ENCODE measurements around the gene SRPK1.

The SRPK1 gene

DNA sequence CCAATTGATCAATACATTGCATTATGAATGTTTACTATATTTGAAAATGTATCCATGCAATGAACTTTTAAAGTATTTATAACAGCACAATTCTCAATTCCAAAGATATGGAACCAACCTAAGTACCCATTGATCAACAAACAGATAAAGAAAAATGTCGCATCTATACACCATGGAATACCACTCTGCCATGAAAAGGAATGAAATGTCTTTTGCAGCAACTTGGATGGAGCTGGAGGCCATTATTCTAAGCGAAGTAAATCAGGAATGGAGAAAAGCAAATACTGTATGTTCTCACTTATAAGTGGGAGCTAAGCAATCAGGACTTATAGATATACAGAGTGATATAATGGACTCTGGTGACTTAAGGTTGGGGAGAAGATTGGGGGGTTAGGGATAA is 22.9 kb downstream of the SRPK1 start:
- no peak for DNase-seq (ENCODE audit: low read depth)

DNA sequence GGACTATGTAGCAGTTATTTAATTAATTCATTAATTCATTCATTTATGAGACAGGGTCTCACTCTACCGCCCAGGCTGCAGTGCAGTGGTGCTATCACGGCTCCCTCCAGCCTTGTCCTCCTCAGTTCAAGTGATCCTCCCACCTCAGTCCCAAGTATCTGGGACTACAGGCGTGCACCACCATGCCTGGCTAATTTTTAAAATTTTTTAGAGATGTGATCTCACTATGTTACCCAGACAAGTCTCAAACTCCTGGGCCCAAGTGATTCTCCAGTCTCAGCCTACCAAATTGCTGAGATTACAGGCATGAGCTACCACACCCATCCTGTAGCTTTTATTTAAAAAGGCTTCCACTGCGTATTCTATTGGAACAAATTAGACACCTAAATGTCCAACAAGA is 23.4 kb downstream of the SRPK1 start:
- DNase-seq (ENCODE audit: low read depth): no peak

DNA sequence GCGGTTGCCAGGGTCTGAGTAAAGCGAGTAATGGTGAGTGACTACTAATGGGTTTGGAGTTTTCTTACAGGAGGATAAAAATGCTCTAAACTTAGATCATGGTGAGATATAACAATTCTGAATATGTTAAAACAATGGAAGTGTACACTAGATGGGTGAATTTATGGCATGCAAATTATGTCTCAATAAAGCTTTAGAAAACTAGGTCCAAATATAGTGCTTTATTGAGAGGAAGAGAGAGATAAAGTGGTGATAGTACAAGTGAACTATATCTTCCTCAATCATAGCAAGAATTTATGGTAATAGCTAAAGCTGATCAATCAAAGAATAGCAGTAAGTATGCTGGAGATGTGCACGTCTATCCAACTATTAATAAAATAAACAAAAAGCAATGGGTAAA is 23.9 kb downstream of the SRPK1 start:
- DNase-seq (ENCODE audit: low read depth): no peak

DNA sequence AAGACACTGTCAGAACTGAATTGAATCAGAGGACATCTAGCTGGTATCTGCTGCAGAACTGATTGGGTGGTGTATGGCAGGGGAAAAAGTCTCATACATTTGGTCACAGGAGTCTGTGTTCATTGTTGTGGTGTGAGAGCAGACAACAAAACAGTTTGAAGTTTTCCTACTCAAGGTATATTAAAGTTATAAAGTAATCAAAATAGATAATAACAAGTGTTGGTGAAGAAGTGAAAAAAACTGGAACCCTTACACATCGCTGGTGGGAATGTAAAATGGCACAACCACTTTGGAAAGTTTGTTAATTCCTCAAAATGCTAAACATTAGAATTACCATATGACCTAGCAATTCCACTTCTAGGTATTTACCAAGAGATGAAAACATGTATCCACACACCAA is 24.7 kb downstream of the SRPK1 start:
- DNase-seq (ENCODE audit: low read depth): no peak

DNA sequence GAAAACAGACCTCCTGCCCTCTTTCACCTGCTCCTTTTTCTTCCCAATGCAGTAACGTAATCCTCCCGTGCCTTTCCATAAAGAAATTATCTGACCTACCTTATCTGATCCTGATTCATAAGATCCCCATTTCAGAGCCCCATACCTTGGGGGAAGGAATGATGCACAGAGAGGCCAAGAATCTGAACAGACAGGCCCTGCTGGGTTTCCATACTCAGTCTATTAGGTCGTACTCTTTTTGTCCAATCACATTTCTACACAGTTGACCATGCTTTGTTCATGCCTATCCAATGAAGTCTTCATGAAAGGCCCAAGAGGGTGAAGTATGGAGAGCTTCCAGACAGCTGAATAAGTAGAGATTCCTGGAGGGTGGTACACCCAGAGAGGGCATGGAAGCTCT is 25.3 kb downstream of the SRPK1 start:
- DNase-seq (ENCODE audit: low read depth): peak; percentile 14

DNA sequence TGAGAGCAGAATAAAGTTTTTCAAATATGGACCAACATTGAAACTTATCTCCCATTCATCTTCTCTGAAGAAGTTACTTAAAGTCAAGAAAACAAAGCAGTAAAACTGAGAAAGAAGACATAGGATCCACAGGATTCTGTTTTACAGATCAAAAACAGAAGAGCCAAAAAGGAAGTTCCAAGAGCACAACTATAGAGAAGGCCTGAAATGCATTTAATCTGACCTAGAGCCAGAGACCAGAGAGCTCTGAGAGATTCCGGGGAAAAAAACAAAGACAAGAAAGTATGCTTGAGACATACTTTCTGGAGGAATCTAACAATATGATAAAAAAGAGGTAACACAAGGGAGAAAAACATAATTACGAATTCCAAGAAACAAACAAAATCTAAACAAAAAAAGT is 26.1 kb downstream of the SRPK1 start:
- no peak for DNase-seq (ENCODE audit: low read depth)

DNA sequence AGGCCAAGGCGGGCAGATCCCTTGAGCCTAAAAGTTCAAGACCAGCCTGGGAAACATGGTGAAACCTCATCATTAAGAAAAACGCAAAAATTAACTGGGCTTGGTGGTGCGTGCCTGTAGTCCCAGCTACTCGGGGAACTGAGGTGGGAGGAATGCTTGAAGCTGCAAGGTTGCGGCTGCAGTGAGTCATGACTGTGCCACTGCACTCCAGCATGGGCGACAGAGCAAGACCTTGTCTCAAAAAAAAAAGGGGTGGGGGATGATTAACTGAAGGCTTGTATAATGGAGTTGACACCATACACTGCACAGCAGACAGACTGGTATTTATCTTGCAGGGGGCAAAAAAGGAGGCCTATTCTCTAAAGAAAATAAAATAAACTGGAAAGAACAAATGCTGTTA is 27.7 kb downstream of the SRPK1 start:
- DNase-seq (ENCODE audit: low read depth): peak; percentile 33

DNA sequence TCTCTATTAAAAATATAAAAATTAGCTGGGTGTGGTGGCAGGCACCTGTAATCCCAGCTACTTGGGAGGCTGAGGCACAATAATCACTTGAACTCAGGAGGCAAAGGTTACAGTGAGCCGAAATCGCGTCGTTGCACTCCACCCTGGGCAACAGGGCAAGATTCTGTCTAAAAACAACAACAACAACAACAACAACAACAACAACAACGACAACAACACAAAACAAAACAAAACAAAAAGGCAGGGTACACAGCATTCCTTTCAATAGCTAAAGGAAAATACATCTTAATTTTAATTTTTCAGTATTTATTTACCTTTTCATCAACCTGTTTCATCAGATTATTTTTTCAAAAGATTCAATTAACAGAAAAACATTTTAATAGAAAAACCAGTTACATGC is 28.4 kb downstream of the SRPK1 start:
- DNase-seq (ENCODE audit: low read depth): no peak

DNA sequence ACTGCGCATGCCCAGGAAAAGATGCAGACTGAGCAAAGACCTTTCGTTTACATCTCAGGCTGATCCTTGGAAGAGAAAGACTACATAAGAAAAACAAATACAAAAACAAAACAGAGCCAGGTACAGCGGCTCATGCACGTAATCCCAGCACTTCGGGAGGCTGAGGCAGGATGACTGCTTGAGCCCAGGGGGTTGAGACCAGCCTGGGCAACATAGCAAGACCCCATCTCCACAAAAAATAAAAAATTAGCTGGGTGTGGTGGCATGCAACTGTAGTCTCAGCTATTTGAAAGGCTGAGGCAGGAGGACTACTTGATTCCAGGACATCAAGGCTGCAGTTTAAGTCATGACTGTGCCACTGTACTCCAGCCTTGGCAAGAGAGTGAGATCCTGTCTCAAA is 41.7 kb downstream of the SRPK1 start:
- DNase-seq (ENCODE audit: low read depth): no peak

DNA sequence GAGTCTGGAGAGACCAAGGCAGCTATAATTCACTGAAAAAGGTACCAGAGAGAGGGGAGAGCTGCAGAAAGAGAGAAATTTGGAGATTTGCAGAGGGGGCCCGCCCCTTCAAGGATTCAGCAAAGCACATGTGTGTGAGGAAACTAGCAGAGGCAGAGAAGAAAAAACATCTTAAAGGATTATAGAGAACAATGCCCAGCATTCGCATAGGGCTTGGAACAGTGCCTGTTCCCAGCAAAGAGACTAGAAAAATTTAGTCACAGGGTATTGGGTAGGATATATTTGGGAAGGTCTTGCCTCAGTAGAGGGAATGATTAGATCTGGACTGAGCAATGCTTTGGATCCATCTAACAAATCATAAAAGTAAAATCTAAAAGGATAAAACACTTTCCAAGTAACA is 44.0 kb downstream of the SRPK1 start:
- DNase-seq (ENCODE audit: low read depth): peak; percentile 3

DNA sequence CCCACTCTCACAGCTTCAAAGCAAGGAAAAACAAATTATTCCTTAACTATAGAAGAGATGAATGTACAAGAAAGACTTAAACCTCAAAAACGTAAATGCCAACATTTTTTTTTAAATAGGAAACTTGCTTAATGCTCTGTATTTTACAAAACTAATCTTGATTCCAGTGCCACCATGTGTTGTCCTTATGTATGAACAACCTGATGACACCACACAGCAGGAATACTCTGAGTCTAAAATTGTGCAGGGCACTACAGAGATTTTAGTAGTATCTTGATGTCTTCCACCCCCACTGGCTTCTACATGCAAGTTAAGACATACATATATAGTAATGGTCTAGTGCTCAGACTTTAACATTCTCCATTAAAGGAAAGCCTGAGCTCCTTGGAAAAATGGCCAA is 46.2 kb downstream of the SRPK1 start:
- DNase-seq (ENCODE audit: low read depth): no peak

DNA sequence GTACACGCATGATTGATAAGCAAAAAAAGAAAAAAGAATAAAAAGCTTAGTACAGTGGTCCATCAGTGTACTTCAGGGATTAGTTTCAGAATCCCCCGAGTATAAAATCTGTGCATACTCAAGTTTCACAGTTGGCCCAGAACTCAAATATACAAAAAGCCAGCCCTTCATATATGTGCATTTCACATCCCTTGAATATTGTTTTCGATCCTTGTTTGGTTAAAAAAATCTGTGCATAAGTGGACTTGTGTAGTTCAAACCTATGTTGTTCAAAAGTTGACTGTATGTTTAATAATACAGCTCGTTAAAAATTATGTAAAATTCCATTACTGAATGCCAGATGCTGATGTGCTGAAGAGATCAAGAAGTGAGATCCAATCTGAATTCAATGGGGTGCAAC is 61.5 kb downstream of the SRPK1 start:
- no peak for DNase-seq (ENCODE audit: low read depth)

DNA sequence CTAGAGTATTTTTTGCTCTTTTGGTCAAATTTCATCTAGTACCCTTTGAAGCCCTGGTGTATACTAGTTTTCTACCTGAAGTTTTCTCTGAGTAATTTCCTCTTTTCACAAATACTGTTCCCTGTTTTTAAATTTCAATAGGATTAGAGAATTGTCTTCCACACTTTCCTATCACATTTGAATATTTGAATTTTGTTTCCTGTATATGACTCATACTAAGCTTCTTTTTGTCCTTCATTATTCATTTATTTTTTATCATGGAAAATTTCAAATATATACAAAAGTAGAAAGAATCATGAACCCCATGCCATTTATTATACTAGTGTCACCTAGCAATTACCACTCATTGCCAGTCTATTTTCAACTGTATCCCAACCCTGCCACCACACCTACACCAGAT is 63.0 kb downstream of the SRPK1 start:
- no peak for DNase-seq (ENCODE audit: low read depth)

DNA sequence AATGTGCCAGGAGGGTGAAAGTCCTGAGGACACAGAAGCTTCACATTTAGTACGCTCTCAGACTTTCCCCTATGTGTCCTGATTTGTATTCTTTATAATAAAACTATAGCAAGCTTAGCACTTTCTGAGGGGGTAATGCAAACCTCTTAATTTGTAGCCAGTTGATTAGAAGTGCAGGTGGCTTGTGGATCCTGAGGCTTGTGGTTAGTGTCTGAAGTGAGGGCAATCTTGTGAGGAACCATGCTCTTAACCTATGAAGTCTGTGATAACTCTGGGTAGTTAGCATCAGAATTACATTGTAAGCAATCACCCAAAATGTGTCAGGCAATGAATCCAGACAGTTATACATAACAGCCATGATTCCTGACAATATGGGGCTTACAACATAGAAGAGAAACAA is 64.6 kb downstream of the SRPK1 start:
- no peak for DNase-seq (ENCODE audit: low read depth)

DNA sequence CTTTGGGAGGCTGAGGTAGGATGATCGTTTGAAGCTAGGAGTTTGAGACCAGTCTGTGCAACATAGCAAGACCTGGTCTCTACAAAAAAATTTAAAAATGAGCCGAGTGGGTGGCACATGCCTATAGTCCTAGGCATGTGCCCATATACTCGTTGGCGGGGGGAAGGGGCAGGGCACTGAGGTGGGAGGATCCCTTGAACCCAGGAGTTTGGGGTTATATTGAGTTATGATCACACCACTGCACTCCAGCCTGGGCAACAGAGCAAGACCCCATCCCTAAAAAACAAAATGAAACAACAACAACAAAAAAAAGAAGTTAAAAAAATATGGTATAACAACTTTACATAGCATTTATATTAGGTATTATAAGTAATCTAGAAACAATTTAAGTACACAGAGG is 67.9 kb downstream of the SRPK1 start:
- no peak for DNase-seq (ENCODE audit: low read depth)

DNA sequence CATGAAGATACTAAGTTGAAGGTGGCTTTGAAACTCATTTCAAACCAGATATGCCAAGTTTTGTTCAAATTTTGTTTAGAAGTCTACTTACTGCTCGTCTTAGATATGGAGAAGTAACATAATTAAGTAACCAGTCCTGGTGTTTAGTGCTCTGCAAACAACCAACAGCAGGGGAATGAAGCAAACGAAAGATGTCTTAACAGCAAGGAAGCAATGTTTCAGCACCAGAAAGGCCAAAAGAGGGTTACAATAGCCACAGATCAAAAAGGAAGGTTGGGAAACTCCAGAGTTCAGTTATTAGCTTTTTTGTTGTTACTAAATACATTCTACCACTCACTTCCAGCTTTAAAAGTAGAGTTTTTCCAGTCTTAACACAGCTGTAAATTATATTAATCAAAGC is 70.7 kb downstream of the SRPK1 start:
- DNase-seq (ENCODE audit: low read depth): no peak

DNA sequence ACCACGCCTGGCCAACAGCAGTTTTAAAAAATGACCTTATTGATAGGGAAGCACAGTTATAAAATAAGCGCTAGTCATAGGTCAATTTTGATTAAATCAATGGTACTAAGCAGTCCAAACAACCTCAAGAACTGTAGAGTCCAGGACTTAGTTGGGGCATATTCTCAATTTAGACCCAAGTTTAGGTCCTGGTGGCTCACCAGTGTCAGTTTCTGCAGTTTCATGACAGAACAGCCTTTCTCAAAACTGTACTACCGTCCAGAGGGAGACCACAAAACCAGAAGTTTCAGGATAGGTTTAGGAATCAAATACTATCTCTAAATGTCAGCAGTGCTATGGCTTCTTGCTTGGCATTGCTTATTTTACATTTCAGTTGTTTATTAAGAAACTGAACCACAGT is 76.6 kb downstream of the SRPK1 start:
- DNase-seq (ENCODE audit: low read depth): no peak

DNA sequence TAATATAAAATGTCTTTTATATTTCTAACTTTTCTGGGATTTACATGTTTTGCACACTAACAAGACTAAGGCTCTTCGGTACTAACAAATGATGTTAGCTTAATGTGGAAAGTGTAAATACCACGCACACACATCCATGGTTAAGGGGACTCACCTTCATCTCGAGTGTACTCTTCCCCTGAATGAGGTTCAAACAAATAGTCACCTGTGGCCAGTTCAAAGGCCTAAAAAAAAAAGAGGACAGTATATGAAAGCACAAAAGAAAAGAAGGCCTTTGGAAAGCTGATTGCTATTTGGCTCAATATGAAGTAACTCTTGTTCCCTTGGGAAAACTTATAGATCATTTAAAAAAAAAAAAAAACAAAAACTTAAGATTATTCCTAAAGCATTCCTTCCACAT is 78.5 kb downstream of the SRPK1 start:
- no peak for DNase-seq (ENCODE audit: low read depth)

DNA sequence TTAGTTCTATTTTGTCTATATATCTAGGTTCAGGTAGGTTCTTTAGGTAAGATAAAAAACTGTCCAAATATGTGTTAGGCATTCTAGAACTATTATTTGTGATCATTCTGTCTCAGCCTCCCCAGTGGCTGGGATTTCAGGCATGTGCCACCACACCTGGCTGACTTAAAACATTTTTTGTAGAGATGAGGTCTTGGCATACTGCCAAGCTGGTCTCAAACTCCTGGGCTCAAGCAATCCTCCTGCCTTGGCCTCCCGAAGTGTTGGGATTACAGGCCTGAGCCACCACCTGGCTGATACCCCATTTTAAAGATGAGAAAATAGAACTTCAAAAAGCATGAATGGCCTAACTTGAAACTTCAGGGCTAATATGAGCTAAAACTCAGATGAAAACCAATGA is 81.9 kb downstream of the SRPK1 start:
- DNase-seq (ENCODE audit: low read depth): no peak

DNA sequence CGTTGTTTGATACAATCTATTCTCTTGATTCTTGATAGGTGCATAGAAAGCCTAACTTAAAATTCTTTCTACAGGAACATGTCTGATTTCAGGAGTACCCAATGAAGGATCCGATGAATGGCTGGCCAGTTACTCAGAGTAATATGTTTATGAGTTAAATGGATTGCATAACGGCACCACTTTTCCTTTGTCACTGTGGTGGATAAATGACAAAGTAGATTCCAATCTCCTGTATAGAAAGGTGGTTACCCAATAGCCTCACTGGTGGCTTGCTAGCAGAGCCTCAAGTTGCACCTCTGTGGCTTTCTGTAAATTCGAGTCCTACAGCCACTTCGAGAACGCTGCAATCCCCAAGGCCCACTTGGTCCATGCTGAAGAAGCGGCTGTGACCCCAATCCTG is 87.4 kb downstream of the SRPK1 start:
- peak; percentile 70 for DNase-seq (ENCODE audit: low read depth)

DNA sequence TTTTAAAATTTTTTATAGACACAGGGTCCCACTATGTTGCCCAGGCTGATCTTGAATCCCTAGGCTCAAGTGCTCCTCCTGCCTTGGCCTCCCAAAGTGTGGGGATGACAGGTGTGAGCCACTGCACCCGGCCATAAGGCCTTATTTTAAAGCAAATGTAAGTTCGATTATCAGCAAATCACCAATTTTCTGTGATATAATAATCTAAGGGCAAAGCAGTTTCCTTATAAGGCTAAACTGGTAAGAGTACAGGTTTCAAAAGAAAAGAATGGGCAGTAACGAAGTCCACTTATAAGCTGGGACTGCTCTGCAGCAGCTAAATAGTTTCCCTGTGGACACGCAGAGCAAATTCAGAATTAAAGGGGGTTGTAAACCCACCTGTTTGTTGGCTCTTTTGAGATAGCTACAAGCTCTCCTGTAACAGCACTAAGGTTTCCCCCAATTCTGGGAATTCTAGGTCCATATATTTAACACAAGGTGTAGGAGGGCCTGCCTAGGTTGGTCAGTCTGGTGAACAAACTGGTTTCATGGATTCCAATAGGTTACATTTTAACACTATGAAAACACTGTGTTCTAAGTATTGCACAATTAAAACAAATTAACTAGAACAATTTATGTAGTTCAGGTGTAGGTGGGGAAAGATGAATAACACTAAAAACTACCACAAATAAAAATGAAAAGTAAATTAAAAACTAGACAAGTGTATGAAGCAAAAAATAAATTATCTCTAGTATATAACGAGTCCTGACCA is 89.5 kb downstream of the SRPK1 start:
- no peak for DNase-seq (ENCODE audit: low read depth)

DNA sequence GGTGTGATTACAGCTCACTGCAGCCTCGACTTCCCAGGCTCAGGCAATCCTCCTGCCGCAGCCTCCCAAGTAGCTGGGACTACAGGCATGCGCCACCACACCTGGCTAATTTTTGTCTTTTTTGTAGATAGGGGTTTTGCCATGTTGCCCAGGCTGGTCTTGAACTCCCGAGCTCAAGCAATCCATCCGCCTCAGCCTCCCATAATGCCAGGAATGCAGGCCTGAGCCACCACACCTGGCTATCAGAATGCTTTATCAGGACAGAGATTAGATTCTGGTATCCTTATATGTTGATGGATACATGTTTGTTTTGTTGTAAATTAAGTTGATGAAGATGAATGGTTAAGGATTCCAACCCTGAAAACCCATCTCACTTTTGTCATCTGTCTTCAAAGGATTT is 91.6 kb downstream of the SRPK1 start:
- no peak for DNase-seq (ENCODE audit: low read depth)

DNA sequence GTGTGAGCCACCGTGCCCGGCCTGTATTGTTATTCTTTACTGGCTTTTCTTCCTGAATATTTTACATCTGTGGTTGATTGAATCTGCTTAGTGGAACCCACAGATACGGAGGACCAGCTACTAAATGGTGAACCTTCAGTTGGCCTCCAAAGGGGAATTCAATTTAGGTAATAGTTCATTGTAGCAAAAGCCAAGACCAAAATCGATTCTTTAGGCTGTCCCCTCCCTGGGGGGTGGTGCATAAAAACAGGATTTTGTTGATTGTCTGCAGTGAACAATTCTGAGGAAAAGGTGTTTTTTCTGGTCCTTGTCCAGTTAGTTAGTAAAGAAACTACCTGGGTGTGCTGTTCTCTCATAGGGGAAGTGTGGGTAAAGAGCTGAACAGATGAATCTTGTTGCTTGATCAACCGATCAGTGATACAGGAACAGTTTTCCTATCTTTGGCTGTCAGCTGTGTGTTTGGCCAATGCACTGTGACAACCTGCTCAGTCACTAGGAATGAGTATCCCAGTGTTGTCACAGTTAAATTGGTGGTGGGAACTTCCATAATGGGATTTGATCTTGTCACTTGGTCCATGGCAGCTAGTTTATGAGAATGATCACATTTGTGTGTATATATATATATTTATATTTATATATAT is 96.2 kb downstream of the SRPK1 start:
- no peak for DNase-seq (ENCODE audit: low read depth)

DNA sequence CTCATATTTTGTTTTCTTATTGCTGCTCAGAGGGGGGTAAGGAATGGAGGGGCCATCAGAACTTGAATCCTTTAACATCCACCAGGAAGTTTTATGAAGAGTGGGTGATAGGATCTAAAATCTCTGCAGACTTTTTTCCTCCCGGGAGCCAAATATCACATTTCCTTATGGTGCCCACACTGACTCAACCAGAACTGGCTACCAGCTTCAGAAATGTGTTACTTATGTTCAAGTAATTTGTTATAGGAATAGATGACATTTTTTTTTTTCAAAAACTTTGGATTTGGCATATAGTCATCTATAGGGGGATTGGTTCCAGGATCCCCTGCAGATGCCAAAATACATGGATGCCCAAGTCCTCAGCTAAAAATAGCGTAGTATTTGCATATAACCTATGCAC is 97.3 kb downstream of the SRPK1 start:
- no peak for DNase-seq (ENCODE audit: low read depth)

All from iris pigment epithelial cell (primary cell).